ENCODE results near the gene FAM117A. TPM values are rescaled to one million over a fixed set of nuclear protein-coding genes. Genes with fewer than 3 reads are reported as not detected.

Gene FAM117A
- total and polyA plus RNA-seq, 2 donors (not counting 3 experiments of a cell fraction or from before 2014, with no cell fraction given), result 12.2 to 24.1 TPM

DNA sequence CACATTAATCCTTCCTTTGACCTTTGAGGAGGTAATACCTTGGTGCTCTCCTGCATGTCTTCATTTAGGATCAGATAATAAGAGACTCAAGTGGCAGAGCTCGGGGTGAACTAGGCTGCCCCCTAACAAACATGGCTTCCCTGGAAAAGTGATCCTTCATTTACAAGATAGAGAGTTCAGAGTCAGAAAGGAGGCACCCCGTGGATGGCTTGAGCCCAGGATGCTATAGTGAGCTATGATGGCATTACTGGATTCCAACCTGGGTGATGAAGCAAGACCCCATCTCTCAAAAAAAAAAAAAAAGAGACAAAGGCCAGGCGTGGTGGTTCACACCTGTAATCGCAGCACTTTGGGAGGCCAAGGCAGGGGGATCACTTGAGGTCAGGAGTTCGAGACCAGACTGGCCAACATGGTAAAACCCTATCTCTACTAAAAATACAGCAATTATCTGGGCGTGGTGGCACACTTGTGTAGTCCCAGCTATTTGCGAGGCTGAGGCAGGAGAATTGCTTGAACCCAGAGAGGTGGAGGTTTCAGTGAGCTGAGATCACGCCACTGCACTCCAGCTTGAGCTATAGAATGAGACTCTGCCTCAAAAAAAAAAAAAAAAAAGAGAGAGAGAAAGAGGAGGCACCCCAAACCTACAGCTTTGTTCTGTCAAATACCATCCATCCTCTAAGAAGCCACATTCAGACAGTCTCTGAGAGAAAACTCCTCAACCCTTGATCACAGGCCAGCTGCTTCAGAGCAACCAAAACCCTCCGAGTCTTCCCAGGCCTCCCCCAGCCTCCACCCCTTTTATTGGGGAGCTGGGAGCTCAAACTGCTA is 7.4 kb downstream of the FAM117A start:
- H3K4me3 ChIP-seq (replicated peaks in 1 of 3; ENCODE audit: insufficient read depth in 1 of 3, low read depth in 1 of 3, low read length in 3 of 3), result no peak overlapping the region
- ChIA-PET POLR2A (no interaction called here), CTCF (interaction anchor here (0.9 to 2.5 kb wide), 5 partner anchors 9 to 200 kb away, joined by 3 to 11 read pairs (median 3); partner anchors contain the start of gene SLC35B1)
- no peaks in the 10 kb centered on the region for H3K9me3 ChIP-seq (replicated peaks; ENCODE audit: control insufficient read depth, insufficient read depth, low read length)
- H3K4me1 ChIP-seq (ENCODE audit: control insufficient read depth, extremely low read depth, insufficient read depth, low read length), result no peaks in the 10 kb centered on the region
- no peak overlapping the region for H3K27ac ChIP-seq (ENCODE audit: insufficient read depth, low read depth, low read length)
- dilution Hi-C loops (cut with MboI; ENCODE audit: extremely low pct_ligation_motif_present, low sequenced_read_pairs), result no loop called here
- H3K4me2 ChIP-seq (ENCODE audit: insufficient read depth, low read length), result no peak overlapping the region
- H3K79me2 ChIP-seq (ENCODE audit: control insufficient read depth, insufficient read depth, low read length), result no peaks in the 10 kb centered on the region
- H3K9ac ChIP-seq (replicated peaks; ENCODE audit: extremely low read depth, insufficient read depth, low read length), result no peak overlapping the region
- FAIRE-seq (no peak), DNase-seq (ENCODE audit: low read depth, low spot score) (no peak)
- no peaks in the 10 kb centered on the region for H3K9me1 ChIP-seq (replicated peaks; ENCODE audit: control insufficient read depth, extremely low read depth, insufficient read depth, low read length)
- H3K36me3 ChIP-seq (ENCODE audit: control insufficient read depth in 2 of 2, extremely low read depth in 1 of 2, insufficient read depth in 2 of 2, low read length in 2 of 2), result no peaks in the 10 kb centered on the region
- peaks cover 0 to under 1% of the 10 kb centered on the region in 2 experiments for H3K27me3 ChIP-seq (ENCODE audit: control insufficient read depth in 2 of 2, insufficient read depth in 2 of 2, low read length in 2 of 2)
- no TSS peak for BruUV-seq (replicated peaks)
- H2AFZ ChIP-seq (ENCODE audit: low read depth, low read length), result no peak overlapping the region
- TF ChIP-seq GATA2 (IDR thresholded peaks at IDR 0.05; ENCODE audit: insufficient read depth, insufficient read length, low read depth, low read length) (no peak), CTCF (IDR thresholded peaks at IDR 0.05; ENCODE audit: extremely low read depth in 1 of 2, insufficient read depth in 1 of 2, low read depth in 1 of 2, low read length in 2 of 2) (no peak), FOS (IDR thresholded peaks at IDR 0.05; ENCODE audit: borderline replicate concordance, insufficient read depth, low read length) (no peak), MAX (IDR thresholded peaks at IDR 0.05; ENCODE audit: insufficient read depth, insufficient read length) (no peak), JUN (IDR thresholded peaks at IDR 0.05; ENCODE audit: borderline replicate concordance, insufficient read depth, insufficient read length, low read depth) (no peak), POLR2A (IDR thresholded peaks at IDR 0.05; ENCODE audit: low read depth, low read length) (no peak)
- intact Hi-C loops (cut with micrococcal nuclease), result no loop called here
- no peaks in the 10 kb centered on the region for H4K20me1 ChIP-seq (replicated peaks; ENCODE audit: control insufficient read depth, extremely low read depth, insufficient read depth, low read length)

All from endothelial cell of umbilical vein (primary cell).